GM12891 (cell line): ENCODE measurements around the gene B3GNT7.

ENCODE experiments used
- PAX5 ChIP-seq: IDR thresholded peaks from 2 replicates; pipeline ENCODE4 v1.6.1; 2011; ENCODE audit warnings: low read length, moderate library complexity, mild to moderate bottlenecking; ENCODE audit not compliant: insufficient read depth, severe bottlenecking
- POLR2A ChIP-seq: IDR thresholded peaks from 2 replicates; pipeline ENCODE4 v1.6.1; 2011; ENCODE audit warnings: low read depth, low read length, control low read depth
- POLR2AphosphoS5 ChIP-seq: IDR thresholded peaks from 2 replicates; pipeline ENCODE4 v1.6.1; 2011; ENCODE audit warnings: low read depth, low read length, control low read depth
- POU2F2 ChIP-seq: IDR thresholded peaks from 2 replicates; pipeline ENCODE4 v1.6.1; 2011; ENCODE audit warnings: low read depth, mild to moderate bottlenecking, control low read depth, low read length, moderate library complexity
- SPI1 ChIP-seq: IDR thresholded peaks from 2 replicates; pipeline ENCODE4 v1.6.1; 2011; ENCODE audit warnings: low read depth, low read length, control low read depth
- TAF1 ChIP-seq: IDR thresholded peaks from 2 replicates; pipeline ENCODE4 v1.6.1; 2011; ENCODE audit warnings: low read depth, low read length, control low read depth

DNA sequence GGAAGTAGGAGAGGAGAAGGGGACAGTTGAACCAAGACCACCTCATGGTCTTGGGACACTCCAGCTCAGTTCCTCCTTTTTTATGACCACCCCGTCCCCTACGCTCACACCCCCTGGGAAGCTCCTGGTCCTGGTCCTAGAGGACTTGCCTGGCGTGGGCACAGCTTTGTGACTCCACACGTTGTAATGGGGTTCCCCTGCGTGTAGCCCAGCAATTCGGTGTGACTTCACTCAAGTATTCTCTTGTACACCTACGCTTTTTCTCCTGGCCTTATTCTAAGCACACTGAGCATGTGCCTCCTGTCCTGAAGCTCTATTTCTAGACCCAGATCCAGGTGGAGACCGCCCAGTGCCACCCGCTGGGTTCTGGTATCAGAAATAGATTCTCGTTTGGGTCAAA is 36.1 kb upstream of the B3GNT7 start:
- TF ChIP-seq POLR2A (no peak), POLR2AphosphoS5 (no peak), TAF1 (no peak), POU2F2 (no peak), SPI1 (no peak), PAX5 (no peak)
